NT2/D1 (cell line): ENCODE measurements around the gene ALDOB.

Experiments
- DNase-seq: peaks from one replicate; pipeline ENCODE4 v3.0.0-alpha.2; 2011; ENCODE audit warnings: low read depth, low spot score
- H3K27me3 ChIP-seq: 2 replicates; pipeline ENCODE4 v1.6.0; 2011; ENCODE audit warnings: mild to moderate bottlenecking; ENCODE audit not compliant: insufficient read length, insufficient read depth
- H3K36me3 ChIP-seq: 2 replicates; pipeline ENCODE4 v1.6.1; 2011; ENCODE audit warnings: mild to moderate bottlenecking, low read length, mixed read lengths; ENCODE audit not compliant: insufficient read depth, insufficient read length
- H3K4me1 ChIP-seq: 2 replicates; pipeline ENCODE4 v1.5.1; 2011; ENCODE audit not compliant: insufficient read depth, insufficient read length
- H3K4me3 ChIP-seq: 2 replicates; pipeline ENCODE4 v1.5.1; 2011; ENCODE audit warnings: low read depth; ENCODE audit not compliant: insufficient read length
- H3K9ac ChIP-seq: 2 replicates; pipeline ENCODE4 v1.6.0; 2011; ENCODE audit warnings: low read depth; ENCODE audit not compliant: insufficient read length
- H3K9me3 ChIP-seq: 2 replicates; pipeline ENCODE4 v1.5.1; 2011; ENCODE audit warnings: mild to moderate bottlenecking, low read length; ENCODE audit not compliant: insufficient read depth
- SUZ12 ChIP-seq: IDR thresholded peaks from 2 replicates; pipeline ENCODE4 v1.6.1; 2011; ENCODE audit not compliant: insufficient read length, insufficient read depth; ENCODE audit errors: extremely low read depth
- YY1 ChIP-seq: IDR thresholded peaks from 2 replicates; pipeline ENCODE4 v1.6.1; 2011; ENCODE audit not compliant: insufficient read length, insufficient read depth
- ZNF274 ChIP-seq: IDR thresholded peaks from 2 replicates; pipeline ENCODE4 v1.6.1; 2011; ENCODE audit warnings: mild to moderate bottlenecking, low read depth, low read length

ALDOB gene

GRCh38 chr9:101445353-101446029 lies 9.9 kb upstream of the ALDOB start:
- Histone ChIP-seq H3K4me1 (no peaks in the 10 kb centered on the region), H3K9ac (no peak overlapping the region), H3K36me3 (no peaks in the 10 kb centered on the region), H3K27me3 (no peaks in the 10 kb centered on the region), H3K4me3 (no peak overlapping the region), H3K9me3 (peaks cover 4% of the 10 kb centered on the region; the same call in 1 of the 2 replicates)
- TF ChIP-seq SUZ12 (no peak), ZNF274 (no peak), YY1 (no peak)
- no peak for DNase-seq

GRCh38 chr9:101443364-101443771 lies 7.8 kb upstream of the ALDOB start:
- H3K9me3 ChIP-seq: peaks cover 4% of the 10 kb centered on the region; the same call in 1 of the 2 replicates
- H3K4me1 ChIP-seq: no peaks in the 10 kb centered on the region
- no peak overlapping the region for H3K9ac ChIP-seq
- H3K4me3 ChIP-seq: no peak overlapping the region
- no peak for DNase-seq
- H3K36me3 ChIP-seq: no peaks in the 10 kb centered on the region
- no peaks in the 10 kb centered on the region for H3K27me3 ChIP-seq
- TF ChIP-seq YY1 (no peak), ZNF274 (no peak), SUZ12 (no peak)

- H3K4me3 ChIP-seq: no peak overlapping the region
- no peak for DNase-seq
- H3K4me1 ChIP-seq: no peaks in the 10 kb centered on the region
- no peaks in the 10 kb centered on the region for H3K27me3 ChIP-seq
- no peak overlapping the region for H3K9ac ChIP-seq
- H3K9me3 ChIP-seq: peaks cover 4% of the 10 kb centered on the region; the same call in 1 of the 2 replicates
- no peaks in the 10 kb centered on the region for H3K36me3 ChIP-seq
- TF ChIP-seq YY1 (no peak), SUZ12 (no peak), ZNF274 (no peak)
Observed at GRCh38 chr9:101442736-101443135, 7.2 kb upstream of the ALDOB start.

DNA sequence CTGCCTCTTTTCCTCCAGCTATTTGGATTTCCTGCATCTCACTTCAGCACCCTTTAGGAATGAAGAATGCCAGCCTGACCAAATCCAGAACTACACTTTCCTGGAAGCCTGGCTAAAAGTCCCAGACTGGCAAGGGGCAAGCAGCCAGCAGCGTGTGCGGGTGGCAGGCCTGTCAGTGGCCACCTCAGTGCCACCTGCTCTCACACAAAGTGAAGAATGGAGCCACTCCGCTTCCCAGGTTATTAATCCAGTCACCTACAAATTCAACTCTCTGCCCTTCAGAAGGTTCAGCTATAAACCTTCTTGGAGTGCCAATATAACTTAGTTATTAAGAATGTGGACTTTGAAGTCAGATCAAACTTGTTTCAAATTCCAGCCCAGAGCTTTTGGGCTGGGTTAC lies 6.7 kb upstream of the ALDOB start:
- Histone ChIP-seq H3K27me3 (no peaks in the 10 kb centered on the region), H3K4me3 (no peak overlapping the region), H3K9ac (no peak overlapping the region), H3K4me1 (no peaks in the 10 kb centered on the region), H3K9me3 (peaks cover 4% of the 10 kb centered on the region; the same call in 1 of the 2 replicates), H3K36me3 (no peaks in the 10 kb centered on the region)
- TF ChIP-seq ZNF274 (no peak), YY1 (no peak), SUZ12 (no peak)
- DNase-seq: no peak

DNA sequence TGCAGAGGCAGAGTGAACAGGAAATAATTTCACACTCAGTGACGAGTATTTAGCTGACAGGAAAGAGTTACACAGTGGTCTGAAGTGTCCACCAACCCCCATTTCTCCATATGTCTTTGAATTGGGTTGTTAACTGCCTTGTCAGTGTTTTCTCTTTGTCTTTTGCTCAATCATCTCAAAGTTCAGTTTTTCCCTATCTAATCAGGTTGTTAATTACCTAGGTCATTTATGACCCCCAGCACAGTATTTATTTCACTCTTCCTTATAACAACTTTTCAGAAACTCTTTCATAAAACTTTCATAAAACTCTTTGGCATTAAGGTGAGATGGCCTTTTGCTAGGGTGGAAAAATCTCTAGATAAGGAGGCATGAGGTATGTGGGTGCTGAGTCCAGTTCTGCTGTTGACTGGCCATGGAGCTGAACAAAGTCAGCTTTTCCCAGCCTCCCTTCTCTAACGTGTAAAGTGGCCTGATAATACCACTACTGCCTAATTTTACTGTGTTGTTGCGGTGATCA lies 5.2 kb upstream of the ALDOB start:
- H3K4me1 ChIP-seq: no peaks in the 10 kb centered on the region
- no peaks in the 10 kb centered on the region for H3K9me3 ChIP-seq
- H3K9ac ChIP-seq: no peak overlapping the region
- H3K36me3 ChIP-seq: no peaks in the 10 kb centered on the region
- no peak for TF ChIP-seq YY1
- TF ChIP-seq ZNF274: no peak
- no peak for TF ChIP-seq SUZ12
- DNase-seq: no peak
- H3K4me3 ChIP-seq: no peak overlapping the region
- no peaks in the 10 kb centered on the region for H3K27me3 ChIP-seq

- DNase-seq: no peak
- H3K36me3 ChIP-seq: no peaks in the 10 kb centered on the region
- H3K27me3 ChIP-seq: no peaks in the 10 kb centered on the region
- no peak overlapping the region for H3K9ac ChIP-seq
- no peak for TF ChIP-seq SUZ12
- no peak overlapping the region for H3K4me3 ChIP-seq
- H3K9me3 ChIP-seq: no peaks in the 10 kb centered on the region
- no peaks in the 10 kb centered on the region for H3K4me1 ChIP-seq
Observed at GRCh38 chr9:101438523-101438922, 2.9 kb upstream of the ALDOB start.

DNA sequence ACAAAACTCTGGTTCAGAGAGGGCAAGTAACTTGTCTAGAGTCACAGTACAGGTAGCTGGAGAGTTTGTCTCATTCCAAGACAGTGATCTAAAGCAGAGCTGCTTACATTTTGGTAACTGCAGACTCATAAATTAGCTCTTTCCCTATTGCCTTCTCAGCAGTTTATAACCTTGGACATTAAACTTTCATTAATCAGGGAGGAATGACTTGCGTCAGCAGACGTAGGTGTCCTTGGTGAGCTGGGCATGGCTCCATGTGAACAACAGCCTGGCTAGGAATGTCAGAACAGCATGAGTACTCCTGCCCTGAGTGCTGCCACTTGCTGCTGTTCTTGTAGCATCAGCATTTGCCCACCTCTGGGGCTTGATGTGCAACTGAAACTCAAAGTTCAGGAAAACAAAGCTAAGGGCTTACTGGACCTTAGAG lies 2.2 kb upstream of the ALDOB start:
- no peak overlapping the region for H3K9ac ChIP-seq
- no peaks in the 10 kb centered on the region for H3K36me3 ChIP-seq
- H3K4me1 ChIP-seq: no peaks in the 10 kb centered on the region
- no peaks in the 10 kb centered on the region for H3K27me3 ChIP-seq
- TF ChIP-seq ZNF274: no peak
- no peak for TF ChIP-seq YY1
- TF ChIP-seq SUZ12: no peak
- H3K4me3 ChIP-seq: no peak overlapping the region
- DNase-seq: no peak
- no peaks in the 10 kb centered on the region for H3K9me3 ChIP-seq

GRCh38 chr9:101434998-101435397 lies 576 bp downstream of the ALDOB start:
- TF ChIP-seq SUZ12 (no peak), ZNF274 (no peak), YY1 (no peak)
- Histone ChIP-seq H3K27me3 (no peaks in the 10 kb centered on the region), H3K4me3 (no peak overlapping the region), H3K9ac (no peak overlapping the region), H3K9me3 (no peaks in the 10 kb centered on the region), H3K4me1 (no peaks in the 10 kb centered on the region), H3K36me3 (no peaks in the 10 kb centered on the region)
- no peak for DNase-seq
